T-cell (primary cell): Measurements from ENCODE around the gene NMNAT3. TPM values are rescaled to one million over a fixed set of nuclear protein-coding genes. Genes with fewer than 3 reads are reported as not detected.

Experiments used
- ATAC-seq, 4 experiments: fragments of 200-7000 bp in 3 of 4; fragments of 150-1000 bp in 1 of 4; cut with Tn5 transposase; replicated peaks in 1 of 4; 1 replicate in 3 of 4; 2 replicates in 1 of 4; pipeline ENCODE4 v1.10.0; 2021; ENCODE audit warnings: moderate library complexity in 3 of 4, mild to moderate bottlenecking in 2 of 4, moderate number of reproducible peaks in 1 of 4
- CTCF ChIA-PET, 2 donors: fragments of 300-600 bp; sonication (Branson Sonifier 250); formaldehyde crosslinking; loops; one replicate each; lab custom pipeline; 2022; ENCODE audit warnings: antibody characterized with exemption in 2 of 2; lab: Charles Lee
- POLR2A ChIA-PET, 2 donors: fragments of 300-600 bp; sonication (Branson Sonifier 250); formaldehyde crosslinking; loops; one replicate each; lab custom pipeline; 2022; ENCODE audit warnings: antibody characterized with exemption in 2 of 2; lab: Charles Lee
- DNase-seq, 35 experiments: peaks; one replicate each; pipeline versions ENCODE4 v3.0.0 to v3.0.0-alpha.2; 2013 to 2023
- H3K27ac ChIP-seq: one replicate; pipeline ENCODE4 v1.5.1; 2013; ENCODE audit warnings: low read length
- H3K27me3 ChIP-seq, 2 experiments: replicated peaks in 1 of 2; 1 replicate in 1 of 2; 2 replicates in 1 of 2; pipeline versions ENCODE4 v1.6.1 to v1.7.0; 2013; ENCODE audit warnings: low read length in 1 of 2, mixed read lengths in 1 of 2; ENCODE audit not compliant: control insufficient read depth in 2 of 2, insufficient read depth in 2 of 2; ENCODE audit errors: extremely low read depth in 1 of 2
- H3K36me3 ChIP-seq, 2 donors: 1 replicate in 1 of 2; 2 replicates in 1 of 2; pipeline versions ENCODE4 v1.6.1 to v1.7.0; 2013; ENCODE audit warnings: low read length in 1 of 2; ENCODE audit not compliant: control insufficient read depth in 2 of 2, insufficient read depth in 1 of 2; ENCODE audit errors: extremely low read depth in 1 of 2
- H3K4me1 ChIP-seq, 2 experiments: 1 replicate in 1 of 2; 2 replicates in 1 of 2; pipeline versions ENCODE4 v1.6.1 to v1.7.0; 2013; ENCODE audit warnings: low read length in 2 of 2, mixed read lengths in 1 of 2; ENCODE audit not compliant: insufficient read depth in 2 of 2, control insufficient read depth in 1 of 2; ENCODE audit errors: extremely low read depth in 1 of 2
- H3K4me3 ChIP-seq, 2 donors: 1 replicate in 1 of 2; 2 replicates in 1 of 2; pipeline versions ENCODE4 v1.5.1 to v1.7.0; 2013; ENCODE audit warnings: mild to moderate bottlenecking in 2 of 2, low read length in 1 of 2, moderate library complexity in 1 of 2; ENCODE audit not compliant: control insufficient read depth in 1 of 2; ENCODE audit errors: extremely low read depth in 1 of 2
- H3K9me3 ChIP-seq: 2 replicates; pipeline ENCODE4 v1.7.0; 2013
- H3K27ac Mint-ChIP-seq, 2 donors: one replicate each; pipeline ENCODE4 v1.8.0; 2020 to 2021; ENCODE audit warnings: mild to moderate bottlenecking in 2 of 2, mixed read lengths in 2 of 2
- H3K27me3 Mint-ChIP-seq, 2 donors: one replicate each; pipeline ENCODE4 v1.8.0; 2021 to 2022; ENCODE audit warnings: mixed read lengths in 2 of 2
- H3K36me3 Mint-ChIP-seq: one replicate; pipeline ENCODE4 v1.8.0; 2021; ENCODE audit warnings: mixed read lengths
- H3K4me1 Mint-ChIP-seq, 3 donors: one replicate each; pipeline ENCODE4 v1.8.0; 2020 to 2022; ENCODE audit warnings: mixed read lengths in 3 of 3, mild to moderate bottlenecking in 1 of 3
- H3K4me3 Mint-ChIP-seq, 3 donors: one replicate each; pipeline ENCODE4 v1.8.0; 2020 to 2022; ENCODE audit warnings: mild to moderate bottlenecking in 3 of 3, mixed read lengths in 3 of 3, moderate library complexity in 3 of 3
- H3K9me3 Mint-ChIP-seq, 3 donors: one replicate each; pipeline ENCODE4 v1.8.0; 2020 to 2022; ENCODE audit warnings: mixed read lengths in 3 of 3
- WGBS: methylation state at CpG from one replicate; pipeline ENCODE4 v1.1.5; 2013; ENCODE audit warnings: missing lambda C conversion rate; ENCODE audit not compliant: insufficient coverage; 5-methylcytosine and 5-hydroxymethylcytosine counted together
- total RNA-seq, 35 experiments: library from RNA in 6 of 35; stranded (reverse) in 6 of 35; fragments of 120-200 nt in 1 of 35; gene quantifications; one replicate each; pipeline versions ENCODE4 v1.2.1 to v1.2.4 and lab custom pipeline; 2013 to 2026

Gene NMNAT3
- total RNA-seq, 5 donors from 2014 or later (not counting 1 experiment from before 2014, with no cell fraction given), result 2.4 to 5.3 (median 4.8) TPM

DNA sequence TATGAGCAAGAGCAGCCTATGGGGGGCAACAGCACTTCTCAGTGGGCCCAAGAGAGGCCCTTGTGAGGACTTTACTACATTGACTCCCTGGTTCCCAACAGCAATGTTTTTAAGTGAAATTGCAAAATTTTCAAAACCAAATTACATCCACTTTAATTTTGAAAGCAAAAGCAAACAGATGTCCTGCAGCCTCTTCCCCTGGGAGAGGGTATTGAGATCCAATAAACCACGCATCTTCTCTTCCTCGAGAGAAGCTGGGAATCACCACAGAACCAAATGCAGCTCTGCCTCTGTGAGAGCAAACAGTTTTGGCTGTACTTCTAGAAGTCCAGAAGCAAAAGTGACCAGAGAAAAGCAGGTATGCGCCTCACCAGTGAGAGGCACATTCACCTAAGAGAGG lies 25.2 kb downstream of the NMNAT3 start:
- no peaks in the 10 kb centered on the region for H3K4me1 Mint-ChIP-seq
- H3K27ac ChIP-seq, result no peak overlapping the region
- ATAC-seq (no peak), DNase-seq (no peak)
- no peaks in the 10 kb centered on the region for H3K27me3 ChIP-seq
- no peak overlapping the region for H3K27ac Mint-ChIP-seq
- no peak overlapping the region for H3K4me3 Mint-ChIP-seq
- no peaks in the 10 kb centered on the region for H3K36me3 ChIP-seq
- CTCF ChIA-PET, result no interaction called here
- no peak overlapping the region for H3K4me3 ChIP-seq
- POLR2A ChIA-PET, result no interaction called here
- no peaks in the 10 kb centered on the region for H3K27me3 Mint-ChIP-seq
- H3K9me3 Mint-ChIP-seq, result peaks cover 0 to 6% (median 0%) of the 10 kb centered on the region in 3 donors
- H3K9me3 ChIP-seq, result no peaks in the 10 kb centered on the region
- H3K36me3 Mint-ChIP-seq, result no peaks in the 10 kb centered on the region
- 83% methylated on average over 2 of the region's 3 CpGs for WGBS
- no peaks in the 10 kb centered on the region for H3K4me1 ChIP-seq

- no peaks in the 10 kb centered on the region for H3K9me3 ChIP-seq
- Mint-ChIP-seq H3K9me3 (peaks cover 0 to 11% (median 0%) of the 10 kb centered on the region in 3 donors), H3K4me3 (no peak overlapping the region), H3K27me3 (no peaks in the 10 kb centered on the region), H3K27ac (no peak overlapping the region), H3K36me3 (no peaks in the 10 kb centered on the region), H3K4me1 (peaks cover 0 to 3% (median 3%) of the 10 kb centered on the region in 3 donors)
- ChIA-PET CTCF (no interaction called here), POLR2A (no interaction called here)
- DNase-seq (no peak), ATAC-seq (no peak)
- H3K4me3 ChIP-seq, result no peak overlapping the region
- no peaks in the 10 kb centered on the region for H3K27me3 ChIP-seq
- H3K27ac ChIP-seq, result no peak overlapping the region
- H3K4me1 ChIP-seq, result no peaks in the 10 kb centered on the region
- H3K36me3 ChIP-seq, result no peaks in the 10 kb centered on the region
- WGBS, result no CpG with 5 or more reads among the region's 3 CpGs
Observed at GRCh38 chr3:139647866-139648435, 29.8 kb downstream of the NMNAT3 start.

DNA sequence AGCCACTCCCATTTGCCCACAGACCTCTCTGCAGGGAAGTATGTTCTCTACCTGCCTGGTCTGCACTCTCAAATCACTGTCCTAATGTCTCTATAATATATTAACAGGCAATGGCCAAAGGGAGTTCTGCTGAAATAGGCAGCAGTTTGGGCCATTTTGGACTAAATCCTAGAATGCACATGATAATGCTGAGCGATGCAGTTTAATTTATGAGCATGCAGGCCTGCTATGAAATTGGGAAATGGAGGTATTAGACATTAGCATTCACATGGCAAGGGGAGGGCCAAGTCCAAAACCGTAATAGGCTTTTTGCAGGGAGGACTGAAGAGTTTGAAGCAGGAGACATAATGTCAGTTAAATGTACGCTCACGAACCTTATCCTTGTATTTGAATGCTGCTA lies 31.3 kb downstream of the NMNAT3 start:
- Mint-ChIP-seq H3K27ac (no peak overlapping the region), H3K36me3 (no peaks in the 10 kb centered on the region), H3K4me1 (peaks cover 0 to 6% (median 5%) of the 10 kb centered on the region in 3 donors), H3K27me3 (no peaks in the 10 kb centered on the region), H3K9me3 (peaks cover 0 to 11% (median 0%) of the 10 kb centered on the region in 3 donors), H3K4me3 (no peak overlapping the region)
- no peaks in the 10 kb centered on the region for H3K9me3 ChIP-seq
- H3K27me3 ChIP-seq, result no peaks in the 10 kb centered on the region
- no peak overlapping the region for H3K27ac ChIP-seq
- no peak for DNase-seq
- CTCF ChIA-PET, result no interaction called here
- no peaks in the 10 kb centered on the region for H3K36me3 ChIP-seq
- 91% methylated on average over 4 of the region's 4 CpGs for WGBS
- no peak for ATAC-seq
- no peak overlapping the region for H3K4me3 ChIP-seq
- H3K4me1 ChIP-seq, result no peaks in the 10 kb centered on the region
- POLR2A ChIA-PET, result no interaction called here

DNA sequence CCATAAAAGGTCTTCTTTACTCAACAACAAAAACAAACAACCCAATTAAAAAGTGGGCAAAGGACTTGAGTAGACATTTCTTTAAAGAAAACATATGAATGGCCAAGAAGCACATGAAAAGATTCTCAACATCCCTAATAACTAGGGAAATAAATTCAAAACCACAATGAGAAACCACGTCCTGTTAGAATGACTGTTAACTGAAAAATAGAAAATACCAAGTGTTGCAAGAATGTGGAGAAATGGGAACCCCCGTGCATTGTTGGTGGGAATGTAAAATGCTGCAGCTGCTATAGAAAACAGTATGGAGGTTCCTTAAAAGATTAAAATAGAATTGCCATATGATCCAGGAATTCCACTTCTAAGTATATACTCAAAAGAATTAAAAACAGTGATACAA lies 34.8 kb downstream of the NMNAT3 start:
- H3K4me1 ChIP-seq, result no peaks in the 10 kb centered on the region
- H3K27ac ChIP-seq, result no peak overlapping the region
- H3K27me3 ChIP-seq, result no peaks in the 10 kb centered on the region
- ChIA-PET CTCF (no interaction called here), POLR2A (no interaction called here)
- no peak overlapping the region for H3K4me3 ChIP-seq
- ATAC-seq (no peak), DNase-seq (no peak)
- no CpG with 5 or more reads among the region's 2 CpGs for WGBS
- H3K36me3 Mint-ChIP-seq, result no peaks in the 10 kb centered on the region
- no peaks in the 10 kb centered on the region for H3K27me3 Mint-ChIP-seq
- H3K9me3 Mint-ChIP-seq, result peaks cover 0 to 6% (median 0%) of the 10 kb centered on the region in 3 donors
- H3K36me3 ChIP-seq, result no peaks in the 10 kb centered on the region
- no peak overlapping the region for H3K27ac Mint-ChIP-seq
- no peak overlapping the region for H3K4me3 Mint-ChIP-seq
- no peaks in the 10 kb centered on the region for H3K9me3 ChIP-seq
- peaks cover 0 to 6% (median 5%) of the 10 kb centered on the region in 3 donors for H3K4me1 Mint-ChIP-seq

DNA sequence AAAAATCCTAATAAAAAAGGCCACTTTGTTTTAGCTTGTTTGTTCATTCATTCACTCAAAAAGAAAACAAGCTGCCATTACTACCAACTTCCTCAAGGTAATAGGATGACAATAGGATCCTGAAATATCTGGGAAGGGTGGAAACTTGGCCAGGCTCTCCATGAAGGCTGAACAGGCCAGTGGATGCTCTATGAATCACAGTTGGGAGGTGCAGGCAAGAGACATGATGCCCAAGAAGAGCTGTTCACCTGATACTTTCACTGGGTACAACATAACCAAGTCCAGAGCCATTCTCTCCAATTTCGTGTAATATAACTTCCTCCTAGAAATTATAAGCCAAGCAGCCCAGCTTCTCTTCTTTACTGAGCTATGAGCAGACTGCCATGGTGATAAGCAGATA lies 37.3 kb downstream of the NMNAT3 start:
- DNase-seq, result no peak
- H3K27ac ChIP-seq, result no peak overlapping the region
- H3K27me3 ChIP-seq, result no peaks in the 10 kb centered on the region
- peaks cover 0 to 2% of the 10 kb centered on the region in 2 donors for H3K36me3 ChIP-seq
- H3K4me3 ChIP-seq, result no peak overlapping the region
- ChIA-PET CTCF (no interaction called here), POLR2A (no interaction called here)
- H3K9me3 ChIP-seq, result no peaks in the 10 kb centered on the region
- no peaks in the 10 kb centered on the region for H3K27me3 Mint-ChIP-seq
- H3K4me3 Mint-ChIP-seq, result no peak overlapping the region
- H3K4me1 ChIP-seq, result no peaks in the 10 kb centered on the region
- H3K9me3 Mint-ChIP-seq, result peaks cover 0 to 4% (median 0%) of the 10 kb centered on the region in 3 donors
- ATAC-seq, result no peak
- H3K27ac Mint-ChIP-seq, result no peak overlapping the region
- peaks cover 0 to 6% (median 5%) of the 10 kb centered on the region in 3 donors for H3K4me1 Mint-ChIP-seq
- WGBS, result no CpG with 5 or more reads among the region's 1 CpG
- no peaks in the 10 kb centered on the region for H3K36me3 Mint-ChIP-seq

- H3K36me3 Mint-ChIP-seq, result no peaks in the 10 kb centered on the region
- POLR2A ChIA-PET, result no interaction called here
Observed at GRCh38 chr3:139639662-139640061, 38.1 kb downstream of the NMNAT3 start.

More at GRCh38 chr3:139639662-139640061, 38.1 kb downstream of the NMNAT3 start:
- Mint-ChIP-seq H3K27ac (no peak overlapping the region), H3K27me3 (no peaks in the 10 kb centered on the region), H3K4me1 (peaks cover 0 to 6% (median 5%) of the 10 kb centered on the region in 3 donors), H3K4me3 (no peak overlapping the region), H3K9me3 (no peaks in the 10 kb centered on the region)
- Histone ChIP-seq H3K36me3 (peaks cover 0 to 2% of the 10 kb centered on the region in 2 donors), H3K4me3 (no peak overlapping the region), H3K4me1 (no peaks in the 10 kb centered on the region), H3K27me3 (no peaks in the 10 kb centered on the region), H3K9me3 (no peaks in the 10 kb centered on the region), H3K27ac (no peak overlapping the region)
- ATAC-seq (no peak), DNase-seq (no peak)
- CTCF ChIA-PET, result no interaction called here
- WGBS, result 40% methylated on average over 1 of the region's 1 CpG
